HEK293 (cell line): Measurements from ENCODE around the gene LGI2.

Experiments used
- ZNF211 ChIP-seq: fragments of 450-650 bp; formaldehyde crosslinking; IDR thresholded peaks from 2 replicates; pipeline ENCODE4 v1.5.1; 2016; ENCODE audit warnings: low read depth, missing biosample characterization, missing genetic modification characterization
- ZNF707 ChIP-seq: fragments of 450-650 bp; formaldehyde crosslinking; IDR thresholded peaks from 2 replicates; pipeline ENCODE4 v1.5.1; 2016; ENCODE audit warnings: missing biosample characterization, missing genetic modification characterization
- TF ChIP-seq, protein P1 (sequence below): fragments of 450-650 bp; formaldehyde crosslinking; IDR thresholded peaks from 2 replicates; pipeline ENCODE4 v1.5.1; 2016; ENCODE audit warnings: missing biosample characterization, missing genetic modification characterization
- TF ChIP-seq, protein P2 (sequence below): fragments of 450-650 bp; formaldehyde crosslinking; IDR thresholded peaks from 2 replicates; pipeline ENCODE4 v1.5.1; 2016; ENCODE audit warnings: missing biosample characterization, missing genetic modification characterization, low read depth

DNA sequence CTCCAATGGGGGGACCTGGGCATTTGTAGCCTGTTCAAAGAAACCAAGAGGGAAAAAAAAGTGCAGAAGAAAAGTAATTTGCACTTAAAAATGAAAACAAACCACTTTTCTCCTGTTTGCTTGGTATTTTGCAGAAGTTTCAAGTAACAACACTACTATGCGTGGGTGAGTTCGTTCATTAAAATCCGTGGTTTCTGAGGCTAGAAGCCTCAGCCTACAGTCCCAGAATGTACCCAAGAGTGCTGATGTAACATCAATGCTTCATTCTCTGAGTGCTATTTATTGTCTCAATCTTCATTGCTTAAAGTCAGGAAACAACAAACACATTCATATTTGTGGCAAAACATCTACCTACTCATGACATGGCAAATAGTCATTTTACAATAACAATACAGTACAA lies 29.2 kb downstream of the LGI2 start:
- TF ChIP-seq ZNF707 (tag by site-specific recombination) (no peak), ZNF211 (tag by site-specific recombination) (no peak)
- TF ChIP-seq, protein P1, sequence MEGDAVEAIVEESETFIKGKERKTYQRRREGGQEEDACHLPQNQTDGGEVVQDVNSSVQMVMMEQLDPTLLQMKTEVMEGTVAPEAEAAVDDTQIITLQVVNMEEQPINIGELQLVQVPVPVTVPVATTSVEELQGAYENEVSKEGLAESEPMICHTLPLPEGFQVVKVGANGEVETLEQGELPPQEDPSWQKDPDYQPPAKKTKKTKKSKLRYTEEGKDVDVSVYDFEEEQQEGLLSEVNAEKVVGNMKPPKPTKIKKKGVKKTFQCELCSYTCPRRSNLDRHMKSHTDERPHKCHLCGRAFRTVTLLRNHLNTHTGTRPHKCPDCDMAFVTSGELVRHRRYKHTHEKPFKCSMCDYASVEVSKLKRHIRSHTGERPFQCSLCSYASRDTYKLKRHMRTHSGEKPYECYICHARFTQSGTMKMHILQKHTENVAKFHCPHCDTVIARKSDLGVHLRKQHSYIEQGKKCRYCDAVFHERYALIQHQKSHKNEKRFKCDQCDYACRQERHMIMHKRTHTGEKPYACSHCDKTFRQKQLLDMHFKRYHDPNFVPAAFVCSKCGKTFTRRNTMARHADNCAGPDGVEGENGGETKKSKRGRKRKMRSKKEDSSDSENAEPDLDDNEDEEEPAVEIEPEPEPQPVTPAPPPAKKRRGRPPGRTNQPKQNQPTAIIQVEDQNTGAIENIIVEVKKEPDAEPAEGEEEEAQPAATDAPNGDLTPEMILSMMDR (tag by site-specific recombination): no peak
- TF ChIP-seq, protein P2, sequence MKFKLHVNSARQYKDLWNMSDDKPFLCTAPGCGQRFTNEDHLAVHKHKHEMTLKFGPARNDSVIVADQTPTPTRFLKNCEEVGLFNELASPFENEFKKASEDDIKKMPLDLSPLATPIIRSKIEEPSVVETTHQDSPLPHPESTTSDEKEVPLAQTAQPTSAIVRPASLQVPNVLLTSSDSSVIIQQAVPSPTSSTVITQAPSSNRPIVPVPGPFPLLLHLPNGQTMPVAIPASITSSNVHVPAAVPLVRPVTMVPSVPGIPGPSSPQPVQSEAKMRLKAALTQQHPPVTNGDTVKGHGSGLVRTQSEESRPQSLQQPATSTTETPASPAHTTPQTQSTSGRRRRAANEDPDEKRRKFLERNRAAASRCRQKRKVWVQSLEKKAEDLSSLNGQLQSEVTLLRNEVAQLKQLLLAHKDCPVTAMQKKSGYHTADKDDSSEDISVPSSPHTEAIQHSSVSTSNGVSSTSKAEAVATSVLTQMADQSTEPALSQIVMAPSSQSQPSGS (tag by site-specific recombination): no peak
